HepG2 (cell line): ENCODE data around the gene DAAM2.

ENCODE experiments used
- CHD2 ChIP-seq: IDR thresholded peaks from 2 replicates; pipeline ENCODE4 v1.6.1; 2011; ENCODE audit warnings: low read depth, low read length, improper control_type of control experiment
- KLF16 ChIP-seq, 2 experiments: sonication (generic) in 1 of 2; formaldehyde crosslinking in 1 of 2; IDR thresholded peaks; 2 replicates each; pipeline versions ENCODE4 v1.6.1 to v1.8.0; 2016 to 2023; ENCODE audit warnings: missing genetic modification reagents in 2 of 2, missing compliant biosample characterization in 1 of 2
- MYNN ChIP-seq: sonication (generic); formaldehyde crosslinking; IDR thresholded peaks from 2 replicates; pipeline ENCODE4 v1.4.0; 2020; ENCODE audit warnings: mild to moderate bottlenecking, low read depth, missing genetic modification reagents

DNA sequence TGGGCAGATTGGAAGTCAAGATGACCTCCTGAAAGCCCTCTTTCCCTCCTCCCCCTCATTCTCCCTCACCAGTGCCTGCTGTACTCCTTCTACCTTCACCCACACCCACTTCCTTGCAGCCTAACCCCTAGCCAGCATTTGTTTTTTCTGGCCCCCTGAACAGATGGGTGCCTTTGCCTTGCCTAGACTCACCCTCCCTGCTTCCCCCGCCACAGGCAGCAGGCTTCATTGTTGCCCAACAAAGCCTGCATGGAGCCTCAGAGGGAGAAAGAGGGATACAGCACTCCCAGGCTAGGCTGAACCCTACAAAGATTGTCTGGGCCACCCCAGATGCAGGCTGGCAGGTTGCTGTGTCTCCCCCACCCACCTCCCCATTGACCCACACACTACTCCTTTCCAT lies 139.4 kb downstream of the DAAM2 start:
- TF ChIP-seq CHD2 (no peak), MYNN (no peak), KLF16 (CRISPR knock-in tag; IDR thresholded peaks at IDR 0.05) (no peak)
